H1 (cell line): ENCODE results near the gene RB1.

Experiments used
- CTCF ChIP-seq, 3 experiments: IDR thresholded peaks; 1 replicate in 2 of 3; 2 replicates in 1 of 3; pipeline versions ENCODE4 v1.5.1 to v1.6.1; 2011; ENCODE audit warnings: low read length in 3 of 3, mild to moderate bottlenecking in 3 of 3, inconsistent platforms in 2 of 3, low read depth in 1 of 3, moderate library complexity in 1 of 3; ENCODE audit not compliant: insufficient read depth in 1 of 3; ENCODE audit errors: control extremely low read depth in 1 of 3
- KDM1A ChIP-seq: fragments of 200-600, 300-600 bp; sonication (generic); IDR thresholded peaks from 2 replicates; pipeline ENCODE4 v1.7.1; 2016; ENCODE audit warnings: mild to moderate bottlenecking, low read length, borderline replicate concordance
- POLR2A ChIP-seq, 2 experiments: IDR thresholded peaks; 1 replicate in 1 of 2; 2 replicates in 1 of 2; pipeline ENCODE4 v1.6.1; 2011; ENCODE audit warnings: low read depth in 2 of 2, low read length in 2 of 2, mild to moderate bottlenecking in 2 of 2; ENCODE audit errors: control extremely low read depth in 1 of 2
- SP2 ChIP-seq: IDR thresholded peaks from 2 replicates; pipeline ENCODE4 v1.6.1; 2012; ENCODE audit warnings: mild to moderate bottlenecking, low read length, inconsistent platforms

- TF ChIP-seq CTCF (IDR thresholded peaks at IDR 0.05; ENCODE audit: control extremely low read depth in 1 of 3, insufficient read depth in 1 of 3, low read depth in 1 of 3, low read length in 3 of 3) = no peak
- TF ChIP-seq SP2 = no peak
- no peak for TF ChIP-seq POLR2A (IDR thresholded peaks at IDR 0.05; ENCODE audit: control extremely low read depth in 1 of 2, low read depth in 2 of 2, low read length in 2 of 2)
- no peak for TF ChIP-seq KDM1A
These were observed 100.4 kb downstream of the RB1 start for GRCh38 chr13:48403913-48404312.
